HG03039 (cell line): ENCODE data around the gene COL4A2.

Experiments
- ATAC-seq: cut with Tn5 transposase; IDR thresholded peaks from one replicate; pipeline ENCODE4 v1.9.1; 2021; ENCODE audit warnings: mild to moderate bottlenecking, moderate library complexity; ENCODE audit not compliant: unreplicated experiment

The COL4A2 gene

GRCh38 chr13:110541526-110541920 is 234.4 kb downstream of the COL4A2 start:
- no peak for ATAC-seq

GRCh38 chr13:110542169-110542796 is 235.2 kb downstream of the COL4A2 start:
- no peak for ATAC-seq

- ATAC-seq, result no peak
These were observed 239.3 kb downstream of the COL4A2 start for GRCh38 chr13:110546378-110546777.

GRCh38 chr13:110546926-110547325 is 239.8 kb downstream of the COL4A2 start:
- no peak for ATAC-seq

- ATAC-seq, result no peak
These were observed 242.1 kb downstream of the COL4A2 start for GRCh38 chr13:110548891-110549794.

GRCh38 chr13:110549795-110550160 is 242.7 kb downstream of the COL4A2 start:
- ATAC-seq, result no peak

GRCh38 chr13:110551284-110551683 is 244.2 kb downstream of the COL4A2 start:
- ATAC-seq, result no peak

GRCh38 chr13:110552767-110553166 is 245.7 kb downstream of the COL4A2 start:
- ATAC-seq, result no peak

GRCh38 chr13:110553417-110553816 is 246.3 kb downstream of the COL4A2 start:
- no peak for ATAC-seq

GRCh38 chr13:110554227-110554836 is 247.2 kb downstream of the COL4A2 start:
- ATAC-seq, result no peak

- no peak for ATAC-seq
These were observed 247.9 kb downstream of the COL4A2 start for GRCh38 chr13:110554946-110555345.

- ATAC-seq, result no peak
These were observed 248.6 kb downstream of the COL4A2 start for GRCh38 chr13:110555601-110556223.

- ATAC-seq, result no peak
These were observed 249.1 kb downstream of the COL4A2 start for GRCh38 chr13:110556224-110556606.

- ATAC-seq, result no peak
These were observed 250.0 kb downstream of the COL4A2 start for GRCh38 chr13:110557082-110557481.

GRCh38 chr13:110557610-110558305 is 250.7 kb downstream of the COL4A2 start:
- ATAC-seq, result no peak

- no peak for ATAC-seq
These were observed 252.4 kb downstream of the COL4A2 start for GRCh38 chr13:110559429-110559943.

- ATAC-seq, result no peak
These were observed 252.9 kb downstream of the COL4A2 start for GRCh38 chr13:110559986-110560385.

- peak; percentile 15 for ATAC-seq
These were observed 253.7 kb downstream of the COL4A2 start for GRCh38 chr13:110560601-110561343.

GRCh38 chr13:110561344-110562035 is 254.4 kb downstream of the COL4A2 start, which contains the start of gene RAB20:
TSS of gene RAB20 (minus strand) at chr13:110561722. CDS start at chr13:110561519, 203 bp downstream.
- ATAC-seq, result peak; percentile 71
